H9 (cell line): ENCODE measurements around the gene GP2. TPM values are rescaled to one million over a fixed set of nuclear protein-coding genes. Genes with fewer than 3 reads are reported as not detected.

Source experiments
- DNase-seq: peaks from one replicate; pipeline ENCODE4 v3.0.0-alpha.2; 2017
- H2AFZ ChIP-seq: one replicate; pipeline ENCODE4 v1.6.1; 2013; ENCODE audit warnings: mild to moderate bottlenecking, low read length, control low read depth, moderate library complexity
- H2AK5ac ChIP-seq: 2 replicates; pipeline ENCODE4 v1.6.1; 2013; ENCODE audit warnings: low read length, control low read depth, mixed read lengths; ENCODE audit not compliant: insufficient read length
- H2BK120ac ChIP-seq: one replicate; pipeline ENCODE4 v1.6.1; 2013; ENCODE audit warnings: low read depth, mild to moderate bottlenecking, low read length, control low read depth, inconsistent platforms; ENCODE audit not compliant: poor library complexity, severe bottlenecking
- H2BK12ac ChIP-seq: 2 replicates; pipeline ENCODE4 v1.6.1; 2013; ENCODE audit warnings: low read length, control low read depth, mixed read lengths, low read depth; ENCODE audit not compliant: insufficient read length
- H2BK15ac ChIP-seq: 2 replicates; pipeline ENCODE4 v1.6.1; 2013; ENCODE audit warnings: low read depth, low read length, control low read depth
- H2BK20ac ChIP-seq: one replicate; pipeline ENCODE4 v1.6.1; 2013; ENCODE audit warnings: low read depth, mild to moderate bottlenecking, low read length, control low read depth, inconsistent platforms; ENCODE audit not compliant: poor library complexity, severe bottlenecking
- H2BK5ac ChIP-seq: 2 replicates; pipeline ENCODE4 v1.6.1; 2013; ENCODE audit warnings: low read length, control low read depth, mixed read lengths; ENCODE audit not compliant: insufficient read length
- H3K14ac ChIP-seq: 2 replicates; pipeline ENCODE4 v1.6.1; 2013; ENCODE audit warnings: low read length, control low read depth; ENCODE audit not compliant: insufficient read depth
- H3K18ac ChIP-seq: 2 replicates; pipeline ENCODE4 v1.6.1; 2013; ENCODE audit warnings: low read depth, mild to moderate bottlenecking, mixed read lengths, low read length, control low read depth; ENCODE audit not compliant: insufficient read length
- H3K23ac ChIP-seq: 2 replicates; pipeline ENCODE4 v1.6.1; 2013; ENCODE audit warnings: low read length, control low read depth, mixed read lengths, low read depth; ENCODE audit not compliant: insufficient read length
- H3K23me2 ChIP-seq: 2 replicates; pipeline ENCODE4 v1.6.1; 2013; ENCODE audit warnings: low read depth, mild to moderate bottlenecking, mixed read lengths, low read length, control low read depth; ENCODE audit not compliant: insufficient read length, poor library complexity, severe bottlenecking
- H3K27ac ChIP-seq: 2 replicates; pipeline ENCODE4 v1.5.1; 2013; ENCODE audit warnings: low read length, control low read depth, mixed read lengths, low read depth; ENCODE audit not compliant: insufficient read length
- H3K27me3 ChIP-seq: 2 replicates; pipeline ENCODE4 v1.6.1; 2013; ENCODE audit warnings: low read length, control low read depth, inconsistent platforms; ENCODE audit not compliant: insufficient read depth
- H3K4ac ChIP-seq: 2 replicates; pipeline ENCODE4 v1.6.1; 2013; ENCODE audit warnings: low read depth, mild to moderate bottlenecking, control low read depth, inconsistent platforms, low read length, moderate library complexity
- H3K4me1 ChIP-seq: 2 replicates; pipeline ENCODE4 v1.6.1; 2013; ENCODE audit warnings: low read length, control low read depth, inconsistent platforms; ENCODE audit not compliant: insufficient read depth
- H3K4me2 ChIP-seq: 2 replicates; pipeline ENCODE4 v1.6.1; 2013; ENCODE audit warnings: low read length, control low read depth, mixed read lengths; ENCODE audit not compliant: insufficient read length, insufficient read depth
- H3K56ac ChIP-seq: 2 replicates; pipeline ENCODE4 v1.6.1; 2013; ENCODE audit warnings: low read depth, mild to moderate bottlenecking, mixed read lengths, low read length, control low read depth; ENCODE audit not compliant: insufficient read length
- H3K79me1 ChIP-seq: 2 replicates; pipeline ENCODE4 v1.6.1; 2013; ENCODE audit warnings: low read depth, mild to moderate bottlenecking, moderate library complexity, low read length, control low read depth, inconsistent platforms; ENCODE audit not compliant: insufficient read depth, poor library complexity, severe bottlenecking
- H3K79me2 ChIP-seq: 2 replicates; pipeline ENCODE4 v1.6.1; 2013; ENCODE audit warnings: low read length, control low read depth, inconsistent platforms; ENCODE audit not compliant: insufficient read depth
- H3K9ac ChIP-seq: 2 replicates; pipeline ENCODE4 v1.6.1; 2013; ENCODE audit warnings: low read length, control low read depth, mixed read lengths; ENCODE audit not compliant: insufficient read length; ENCODE audit errors: extremely low read depth
- H3K9me3 ChIP-seq: one replicate; pipeline ENCODE4 v1.6.1; 2013; ENCODE audit warnings: low read depth, low read length, inconsistent platforms; ENCODE audit not compliant: control insufficient read depth
- H3T11ph ChIP-seq: one replicate; pipeline ENCODE4 v1.6.1; 2013; ENCODE audit warnings: mild to moderate bottlenecking, low read length, control low read depth, inconsistent platforms
- H4K20me1 ChIP-seq: one replicate; pipeline ENCODE4 v1.6.1; 2013; ENCODE audit not compliant: control insufficient read depth, insufficient read length, insufficient read depth
- H4K5ac ChIP-seq: 2 replicates; pipeline ENCODE4 v1.6.1; 2013; ENCODE audit warnings: low read depth, mild to moderate bottlenecking, mixed read lengths, low read length, control low read depth; ENCODE audit not compliant: insufficient read length
- H4K8ac ChIP-seq: replicated peaks from 2 replicates; pipeline ENCODE4 v1.6.1; 2013; ENCODE audit warnings: low read length, control low read depth, mixed read lengths, low read depth; ENCODE audit not compliant: insufficient read length
- H4K91ac ChIP-seq: 2 replicates; pipeline ENCODE4 v1.6.1; 2013; ENCODE audit warnings: low read depth, mild to moderate bottlenecking, moderate library complexity, mixed read lengths, low read length, control low read depth; ENCODE audit not compliant: insufficient read length
- H3K27ac Mint-ChIP-seq, 3 experiments: 2 replicates in 2 of 3; 3 replicates in 1 of 3; pipeline ENCODE4 v1.8.0; 2020 to 2021; ENCODE audit warnings: mixed read lengths in 3 of 3, mild to moderate bottlenecking in 1 of 3, moderate library complexity in 1 of 3
- H3K27me3 Mint-ChIP-seq: 2 replicates; pipeline ENCODE4 v1.8.0; 2021; ENCODE audit warnings: low read depth, mild to moderate bottlenecking, moderate library complexity, mixed read lengths
- H3K36me3 Mint-ChIP-seq, 3 experiments: 2 replicates in 2 of 3; 3 replicates in 1 of 3; pipeline ENCODE4 v1.8.0; 2020 to 2021; ENCODE audit warnings: low read depth in 3 of 3, mixed read lengths in 3 of 3; ENCODE audit not compliant: insufficient read depth in 1 of 3
- H3K4me1 Mint-ChIP-seq, 2 experiments: 2 replicates each; pipeline ENCODE4 v1.8.0; 2020; ENCODE audit warnings: mixed read lengths in 2 of 2
- H3K4me3 Mint-ChIP-seq, 2 experiments: 2 replicates in 1 of 2; 3 replicates in 1 of 2; pipeline ENCODE4 v1.8.0; 2020 to 2021; ENCODE audit warnings: mild to moderate bottlenecking in 2 of 2, mixed read lengths in 2 of 2, moderate library complexity in 1 of 2
- H3K9me3 Mint-ChIP-seq, 2 experiments: 2 replicates in 1 of 2; 3 replicates in 1 of 2; pipeline ENCODE4 v1.8.0; 2020; ENCODE audit warnings: mild to moderate bottlenecking in 2 of 2, mixed read lengths in 2 of 2, moderate library complexity in 1 of 2
- CTCF ChIP-seq: fragments of 200-600 bp; sonication (generic); conservative IDR thresholded peaks from 3 replicates; pipeline ENCODE4 v1.8.0; 2021; ENCODE audit warnings: antibody characterized with exemption, mild to moderate bottlenecking
- WGBS: extraction: QIAGEN DNeasy Blood & Tissue Kit; methylation state at CpG from one replicate; pipeline ENCODE4 v1.1.7; 2013; ENCODE audit warnings: missing lambda C conversion rate, low lambda C conversion rate, mixed read lengths; ENCODE audit not compliant: insufficient read length; ENCODE audit errors: extremely low coverage; 5-methylcytosine and 5-hydroxymethylcytosine counted together
- total RNA-seq: library from RNA; stranded (reverse); gene quantifications from 2 replicates; pipeline ENCODE4 v1.2.1, GENCODE V29; 2021

The GP2 gene
- total RNA-seq, 1 experiment from 2014 or later, result not detected

DNA sequence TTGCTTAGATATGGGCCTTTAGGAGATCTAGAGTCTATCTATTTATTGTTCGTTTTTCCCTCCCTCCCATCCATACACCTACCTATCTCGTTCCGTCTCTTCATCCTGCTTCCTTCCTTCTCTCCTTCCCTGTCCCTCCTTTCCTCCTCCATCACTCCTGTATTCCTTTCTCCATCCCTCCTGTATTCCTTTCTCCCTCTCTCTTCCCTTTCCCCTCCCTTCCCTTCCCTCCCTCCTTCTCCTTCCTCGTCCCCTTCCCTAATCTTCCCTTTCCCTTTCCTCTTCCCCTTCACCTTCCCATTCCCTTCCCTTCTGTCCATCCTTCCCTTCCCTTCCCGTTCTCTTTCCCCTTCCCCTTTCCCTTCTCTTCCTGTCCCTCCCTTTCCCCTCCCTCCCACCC is 10.6 kb downstream of the GP2 start:
- Histone ChIP-seq H2BK120ac (no peak overlapping the region), H4K5ac (no peak overlapping the region), H4K91ac (no peak overlapping the region), H2BK15ac (no peak overlapping the region), H3K9ac (no peak overlapping the region), H2AFZ (no peak overlapping the region), H3K14ac (no peak overlapping the region), H3K18ac (no peak overlapping the region), H3K4me1 (peaks cover 6% of the 10 kb centered on the region), H3K23ac (no peak overlapping the region), H2AK5ac (no peak overlapping the region), H3K79me1 (no peaks in the 10 kb centered on the region), H3K9me3 (no peaks in the 10 kb centered on the region), H2BK5ac (no peak overlapping the region), H3K56ac (no peak overlapping the region), H3K27me3 (no peaks in the 10 kb centered on the region), H4K8ac (no peak overlapping the region), H2BK20ac (no peak overlapping the region), H3K4ac (no peak overlapping the region), H3T11ph (no peak overlapping the region), H3K4me2 (no peak overlapping the region), H4K20me1 (no peaks in the 10 kb centered on the region), H2BK12ac (no peak overlapping the region), H3K27ac (no peak overlapping the region), H3K23me2 (no peaks in the 10 kb centered on the region), H3K79me2 (no peaks in the 10 kb centered on the region)
- Mint-ChIP-seq H3K36me3 (no peaks in the 10 kb centered on the region), H3K27ac (no peak overlapping the region), H3K4me3 (no peak overlapping the region; a peak in 1 of 5 replicates), H3K9me3 (peaks cover 0 to 4% of the 10 kb centered on the region in 2 experiments; a peak in 2 of 5 replicates), H3K4me1 (peaks cover 8 to 12% of the 10 kb centered on the region in 2 experiments; a peak in 2 of 4 replicates), H3K27me3 (peaks cover 17% of the 10 kb centered on the region)
- DNase-seq, result no peak
- WGBS, result 100% methylated on average over 2 of the region's 5 CpGs
- TF ChIP-seq CTCF, result no peak
